WTC11 (cell line): ENCODE data around the gene ZNF407. TPM values are rescaled to one million over a fixed set of nuclear protein-coding genes. Genes with fewer than 3 reads are reported as not detected.

ENCODE experiments used
- ATAC-seq: fragments of 200-7000 bp; cut with Tn5 transposase; 2 replicates; pipeline ENCODE4 v1.10.0; 2021; ENCODE audit warnings: mild to moderate bottlenecking, moderate library complexity
- CTCF ChIA-PET: fragments of 300-600 bp; sonication (Branson Sonifier 250); formaldehyde crosslinking; loops from one replicate; lab custom pipeline; 2021; ENCODE audit warnings: antibody characterized with exemption; lab: Charles Lee
- POLR2A ChIA-PET: fragments of 350-600 bp; sonication (Branson Sonifier 250); formaldehyde crosslinking; loops from one replicate; lab custom pipeline; 2021; ENCODE audit warnings: antibody characterized with exemption; lab: Charles Lee
- DNase-seq: peaks from one replicate; pipeline ENCODE4 v3.0.0; 2021; ENCODE audit warnings: low spot score
- H3K27ac Mint-ChIP-seq: 2 replicates; pipeline ENCODE4 v1.8.0; 2021; ENCODE audit warnings: mixed read lengths
- H3K27me3 Mint-ChIP-seq: 2 replicates; pipeline ENCODE4 v1.8.0; 2021; ENCODE audit warnings: low read depth, mild to moderate bottlenecking, moderate library complexity, mixed read lengths
- H3K36me3 Mint-ChIP-seq: 2 replicates; pipeline ENCODE4 v1.8.0; 2021; ENCODE audit warnings: mixed read lengths
- H3K4me1 Mint-ChIP-seq: 2 replicates; pipeline ENCODE4 v1.8.0; 2022; ENCODE audit warnings: mixed read lengths
- H3K4me3 Mint-ChIP-seq: 2 replicates; pipeline ENCODE4 v1.8.0; 2021; ENCODE audit warnings: mild to moderate bottlenecking, moderate library complexity, mixed read lengths
- H3K9me3 Mint-ChIP-seq: 2 replicates; pipeline ENCODE4 v1.8.0; 2021; ENCODE audit warnings: mixed read lengths
- AR ChIP-seq: fragments of 250-450 bp; sonication (Bioruptor Pico); IDR thresholded peaks from 2 replicates; pipeline ENCODE4 v1.9.0; 2021; ENCODE audit warnings: mild to moderate bottlenecking
- ATF1 ChIP-seq: sonication (generic); formaldehyde crosslinking; IDR thresholded peaks from 2 replicates; pipeline ENCODE4 v1.8.1; 2023; ENCODE audit warnings: mild to moderate bottlenecking, moderate library complexity, missing genetic modification reagents
- FOXK1 ChIP-seq: sonication (generic); formaldehyde crosslinking; IDR thresholded peaks from 2 replicates; pipeline ENCODE4 v1.8.0; 2022; ENCODE audit warnings: mild to moderate bottlenecking, moderate library complexity, missing genetic modification reagents
- FOXP1 ChIP-seq: sonication (generic); formaldehyde crosslinking; IDR thresholded peaks from 2 replicates; pipeline ENCODE4 v1.8.0; 2022; ENCODE audit warnings: missing genetic modification reagents, mild to moderate bottlenecking, moderate library complexity, borderline replicate concordance
- GRHL2 ChIP-seq: fragments of 250-450 bp; sonication (Bioruptor Pico); IDR thresholded peaks from 2 replicates; pipeline ENCODE4 v1.8.0; 2022; ENCODE audit warnings: mild to moderate bottlenecking, moderate library complexity; ENCODE audit not compliant: insufficient replicate concordance, severe bottlenecking
- KAT7 ChIP-seq: sonication (generic); formaldehyde crosslinking; IDR thresholded peaks from 2 replicates; pipeline ENCODE4 v1.8.1; 2023; ENCODE audit warnings: missing genetic modification reagents, mild to moderate bottlenecking, borderline replicate concordance
- MXD4 ChIP-seq: fragments of 250-450 bp; sonication (Bioruptor Pico); IDR thresholded peaks from 2 replicates; pipeline ENCODE4 v1.8.0; 2021; ENCODE audit warnings: mild to moderate bottlenecking, moderate library complexity, borderline replicate concordance
- NFE2L1 ChIP-seq: sonication (generic); formaldehyde crosslinking; IDR thresholded peaks from 2 replicates; pipeline ENCODE4 v1.8.1; 2023; ENCODE audit warnings: missing genetic modification reagents
- RORB ChIP-seq: fragments of 250-450 bp; sonication (Bioruptor Pico); IDR thresholded peaks from 2 replicates; pipeline ENCODE4 v1.9.0; 2021; ENCODE audit warnings: mild to moderate bottlenecking
- TEAD4 ChIP-seq: sonication (generic); formaldehyde crosslinking; IDR thresholded peaks from 2 replicates; pipeline ENCODE4 v1.8.0; 2022; ENCODE audit warnings: mild to moderate bottlenecking, missing genetic modification reagents
- ZBTB21 ChIP-seq: sonication (generic); formaldehyde crosslinking; IDR thresholded peaks from 2 replicates; pipeline ENCODE4 v1.8.1; 2023; ENCODE audit warnings: mild to moderate bottlenecking, missing genetic modification reagents, borderline replicate concordance
- ZNF138 ChIP-seq: sonication (generic); formaldehyde crosslinking; conservative IDR thresholded peaks from 2 replicates; pipeline ENCODE4 v1.8.1; 2022; ENCODE audit warnings: mild to moderate bottlenecking, moderate library complexity, missing genetic modification reagents
- ZNF219 ChIP-seq: sonication (generic); formaldehyde crosslinking; IDR thresholded peaks from 2 replicates; pipeline ENCODE4 v1.8.0; 2023; ENCODE audit warnings: missing genetic modification reagents, mild to moderate bottlenecking, borderline replicate concordance
- ZNF281 ChIP-seq: sonication (generic); formaldehyde crosslinking; IDR thresholded peaks from 2 replicates; pipeline ENCODE4 v1.8.0; 2023; ENCODE audit warnings: mild to moderate bottlenecking, missing genetic modification reagents
- ZSCAN18 ChIP-seq: fragments of 250-450 bp; sonication (Bioruptor Pico); IDR thresholded peaks from 2 replicates; pipeline ENCODE4 v2.1.2; 2022; ENCODE audit warnings: mild to moderate bottlenecking, moderate library complexity
- total RNA-seq: library from RNA; stranded (reverse); gene quantifications from 3 replicates; pipeline ENCODE4 v1.2.3, GENCODE V29; 2021
- TF ChIP-seq, protein P1 (sequence below): sonication (generic); formaldehyde crosslinking; IDR thresholded peaks from 2 replicates; pipeline ENCODE4 v1.8.1; 2022; ENCODE audit warnings: mild to moderate bottlenecking, missing genetic modification reagents, moderate library complexity, borderline replicate concordance
- TF ChIP-seq, protein P2 (sequence below): sonication (generic); formaldehyde crosslinking; IDR thresholded peaks from 2 replicates; pipeline ENCODE4 v1.8.0; 2022; ENCODE audit warnings: mild to moderate bottlenecking, missing genetic modification reagents
- TF ChIP-seq, protein P3 (sequence below): fragments of 250-450 bp; sonication (Bioruptor Pico); conservative IDR thresholded peaks from 2 replicates; pipeline ENCODE4 v1.9.0; 2021; ENCODE audit warnings: mild to moderate bottlenecking
- TF ChIP-seq, protein P4 (sequence below): sonication (generic); formaldehyde crosslinking; IDR thresholded peaks from 2 replicates; pipeline ENCODE4 v1.8.1; 2023; ENCODE audit warnings: mild to moderate bottlenecking, missing genetic modification reagents, moderate library complexity

ZNF407 gene
- total RNA-seq, 1 experiment from 2014 or later = 6.5 TPM

GRCh38 chr18:74828200-74828599 lies 230.5 kb downstream of the ZNF407 start (continued):
- TF ChIP-seq AR (CRISPR knock-in tag) = no peak
- TF ChIP-seq, protein P1, sequence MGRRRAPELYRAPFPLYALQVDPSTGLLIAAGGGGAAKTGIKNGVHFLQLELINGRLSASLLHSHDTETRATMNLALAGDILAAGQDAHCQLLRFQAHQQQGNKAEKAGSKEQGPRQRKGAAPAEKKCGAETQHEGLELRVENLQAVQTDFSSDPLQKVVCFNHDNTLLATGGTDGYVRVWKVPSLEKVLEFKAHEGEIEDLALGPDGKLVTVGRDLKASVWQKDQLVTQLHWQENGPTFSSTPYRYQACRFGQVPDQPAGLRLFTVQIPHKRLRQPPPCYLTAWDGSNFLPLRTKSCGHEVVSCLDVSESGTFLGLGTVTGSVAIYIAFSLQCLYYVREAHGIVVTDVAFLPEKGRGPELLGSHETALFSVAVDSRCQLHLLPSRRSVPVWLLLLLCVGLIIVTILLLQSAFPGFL (CRISPR knock-in tag) = no peak
- no peak for TF ChIP-seq FOXK1 (CRISPR knock-in tag)
- no peak for TF ChIP-seq ZNF138

- TF ChIP-seq, protein P2, sequence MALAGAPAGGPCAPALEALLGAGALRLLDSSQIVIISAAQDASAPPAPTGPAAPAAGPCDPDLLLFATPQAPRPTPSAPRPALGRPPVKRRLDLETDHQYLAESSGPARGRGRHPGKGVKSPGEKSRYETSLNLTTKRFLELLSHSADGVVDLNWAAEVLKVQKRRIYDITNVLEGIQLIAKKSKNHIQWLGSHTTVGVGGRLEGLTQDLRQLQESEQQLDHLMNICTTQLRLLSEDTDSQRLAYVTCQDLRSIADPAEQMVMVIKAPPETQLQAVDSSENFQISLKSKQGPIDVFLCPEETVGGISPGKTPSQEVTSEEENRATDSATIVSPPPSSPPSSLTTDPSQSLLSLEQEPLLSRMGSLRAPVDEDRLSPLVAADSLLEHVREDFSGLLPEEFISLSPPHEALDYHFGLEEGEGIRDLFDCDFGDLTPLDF (CRISPR knock-in tag) = no peak
- TF ChIP-seq FOXP1 (CRISPR knock-in tag) = no peak
- TF ChIP-seq ZBTB21 = no peak
- TF ChIP-seq GRHL2 = no peak
- TF ChIP-seq RORB (CRISPR knock-in tag) = no peak
- TF ChIP-seq ZNF219 (CRISPR knock-in tag) = no peak
- no peak for TF ChIP-seq KAT7 (CRISPR knock-in tag)
- TF ChIP-seq ZSCAN18 (CRISPR knock-in tag) = no peak
- TF ChIP-seq ZNF138 = no peak
- no peak for TF ChIP-seq ZNF281 (CRISPR knock-in tag)
- TF ChIP-seq, protein P3, sequence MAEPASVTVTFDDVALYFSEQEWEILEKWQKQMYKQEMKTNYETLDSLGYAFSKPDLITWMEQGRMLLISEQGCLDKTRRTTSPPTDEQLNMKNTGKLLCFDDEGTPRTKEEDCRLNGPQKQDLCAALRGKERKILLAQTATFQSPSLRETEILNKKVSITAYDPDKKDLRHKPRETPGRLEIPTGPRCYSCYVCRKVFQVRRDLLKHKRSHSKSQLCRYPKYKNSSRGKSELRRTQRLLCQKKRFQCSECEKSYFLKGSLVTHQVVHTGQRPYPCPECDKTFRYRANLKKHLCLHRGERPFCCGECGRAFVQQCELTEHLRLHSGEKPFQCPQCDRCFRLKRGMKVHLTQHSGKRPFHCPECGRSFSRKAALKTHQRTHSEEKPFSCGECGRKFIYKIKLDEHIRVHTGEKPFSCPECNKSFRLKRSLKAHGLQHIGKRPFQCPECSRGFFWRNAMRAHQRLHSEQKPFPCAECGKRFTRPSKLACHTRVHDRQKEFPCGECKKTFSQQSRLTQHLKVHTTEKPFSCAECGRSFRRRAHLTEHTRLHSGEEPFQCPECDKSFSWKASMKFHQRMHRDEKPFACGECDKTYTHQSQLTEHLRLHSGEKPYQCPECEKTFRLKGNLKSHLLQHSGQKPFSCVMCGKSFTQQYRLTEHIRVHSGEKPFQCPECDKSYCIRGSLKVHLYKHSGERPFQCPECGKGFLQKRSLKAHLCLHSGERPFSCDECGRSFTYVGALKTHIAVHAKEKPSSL (CRISPR knock-in tag) = no peak
- no peak for TF ChIP-seq TEAD4 (CRISPR knock-in tag)
- TF ChIP-seq ATF1 (CRISPR knock-in tag) = no peak
- TF ChIP-seq NFE2L1 = no peak
- TF ChIP-seq, protein P4, sequence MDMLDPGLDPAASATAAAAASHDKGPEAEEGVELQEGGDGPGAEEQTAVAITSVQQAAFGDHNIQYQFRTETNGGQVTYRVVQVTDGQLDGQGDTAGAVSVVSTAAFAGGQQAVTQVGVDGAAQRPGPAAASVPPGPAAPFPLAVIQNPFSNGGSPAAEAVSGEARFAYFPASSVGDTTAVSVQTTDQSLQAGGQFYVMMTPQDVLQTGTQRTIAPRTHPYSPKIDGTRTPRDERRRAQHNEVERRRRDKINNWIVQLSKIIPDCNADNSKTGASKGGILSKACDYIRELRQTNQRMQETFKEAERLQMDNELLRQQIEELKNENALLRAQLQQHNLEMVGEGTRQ (CRISPR knock-in tag) = no peak
- TF ChIP-seq MXD4 (CRISPR knock-in tag) = no peak
- TF ChIP-seq, all 79 proteins: peak for 0
- H3K9me3 Mint-ChIP-seq = no peaks in the 10 kb centered on the region
- peaks cover 16% of the 10 kb centered on the region for H3K4me1 Mint-ChIP-seq
- H3K27me3 Mint-ChIP-seq = no peaks in the 10 kb centered on the region
- ATAC-seq = no peak
- no peak overlapping the region; the same call in 1 of the 2 replicates for H3K27ac Mint-ChIP-seq
- ChIA-PET CTCF (interaction anchor here (1.4 to 1.5 kb wide), 2 partner anchors 12 kb away, joined by 3 read pairs; no protein-coding TSS in a partner anchor), POLR2A (no interaction called here)
- H3K4me3 Mint-ChIP-seq = no peak overlapping the region
- no peak for DNase-seq
- H3K36me3 Mint-ChIP-seq = no peaks in the 10 kb centered on the region
Observed at GRCh38 chr18:74831571-74832250, 234.0 kb downstream of the ZNF407 start.
